DMS53 treated with DMSO at 0.1 percent for 48 hours (cell line): ENCODE measurements around the gene MAP3K4.

Experiments
- DNase-seq: peaks from one replicate; lab custom pipeline; 2025; ENCODE audit not compliant: unreplicated experiment; lab: John Stamatoyannopoulos, UW

The MAP3K4 gene

DNA sequence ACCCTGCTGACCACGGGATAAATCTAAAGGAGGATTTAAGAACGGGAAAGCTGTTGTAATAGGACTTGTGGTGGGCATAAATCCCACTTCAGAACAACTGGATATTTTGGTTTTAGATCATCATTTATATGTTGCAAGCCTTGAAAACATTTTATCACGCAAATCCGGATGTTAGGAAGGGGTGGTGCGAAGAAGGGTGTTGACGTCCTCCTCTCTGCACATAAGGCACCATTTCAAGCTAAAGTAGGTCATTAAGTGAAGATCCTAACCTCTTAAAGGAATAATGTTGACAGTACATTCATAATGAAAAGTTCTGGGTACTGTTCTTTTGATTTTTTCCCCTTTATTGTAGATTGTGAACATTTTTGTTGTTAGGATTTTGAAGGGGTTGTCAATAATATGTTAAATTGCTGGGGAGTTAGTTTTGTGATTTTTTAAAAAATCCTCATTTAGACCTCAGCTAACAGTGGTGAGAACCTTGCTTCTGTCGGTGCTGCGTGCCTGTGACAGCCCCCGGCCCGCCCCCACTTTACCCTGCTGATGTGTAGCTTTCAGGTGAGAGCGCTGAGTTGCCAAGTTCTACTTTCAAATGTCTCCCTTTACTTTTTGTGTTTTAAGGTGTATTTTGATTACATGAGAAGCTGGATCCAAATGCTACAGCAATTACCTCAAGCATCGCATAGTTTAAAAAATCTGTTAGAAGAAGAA lies 88.8 kb downstream of the MAP3K4 start:
- DNase-seq, result no peak

DNA sequence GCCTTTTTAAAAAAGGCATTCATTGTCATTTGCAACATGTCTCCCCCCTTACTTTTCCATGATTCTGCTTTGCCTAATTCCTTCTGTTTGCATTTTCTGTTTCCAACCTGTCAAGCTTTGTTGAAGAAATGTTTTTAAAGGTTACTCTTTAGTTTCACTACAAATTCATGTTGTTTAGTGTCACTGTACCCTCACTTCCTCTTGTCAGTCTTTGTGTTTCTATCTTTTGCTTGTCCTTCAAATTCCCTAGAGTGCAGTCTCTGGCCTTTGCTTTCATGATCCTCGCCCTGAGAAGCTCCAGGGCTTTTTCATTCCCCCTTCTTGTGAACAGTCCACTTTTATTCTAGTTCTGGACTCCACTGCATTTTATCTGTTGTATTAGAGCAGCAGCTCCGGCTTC lies 90.6 kb downstream of the MAP3K4 start:
- DNase-seq, result no peak

DNA sequence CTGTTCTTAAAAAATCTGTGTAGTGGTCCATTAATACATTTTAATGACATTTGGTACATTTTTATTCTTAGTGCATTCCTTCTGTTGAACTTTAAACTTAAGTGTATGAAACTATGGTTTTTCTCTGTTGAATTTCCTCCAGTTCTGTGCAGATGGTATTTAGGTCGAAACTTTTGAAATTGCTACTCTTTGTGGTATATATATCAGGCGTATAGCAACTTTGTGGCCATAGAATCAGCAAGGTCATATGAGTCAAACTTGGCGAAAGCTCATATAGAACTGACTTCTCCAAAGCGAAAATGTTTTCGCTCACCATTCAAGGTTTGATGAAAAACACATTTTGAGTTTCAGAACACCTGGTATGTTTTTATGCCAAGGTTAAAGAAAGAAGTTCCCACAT lies 93.7 kb downstream of the MAP3K4 start:
- no peak for DNase-seq

DNA sequence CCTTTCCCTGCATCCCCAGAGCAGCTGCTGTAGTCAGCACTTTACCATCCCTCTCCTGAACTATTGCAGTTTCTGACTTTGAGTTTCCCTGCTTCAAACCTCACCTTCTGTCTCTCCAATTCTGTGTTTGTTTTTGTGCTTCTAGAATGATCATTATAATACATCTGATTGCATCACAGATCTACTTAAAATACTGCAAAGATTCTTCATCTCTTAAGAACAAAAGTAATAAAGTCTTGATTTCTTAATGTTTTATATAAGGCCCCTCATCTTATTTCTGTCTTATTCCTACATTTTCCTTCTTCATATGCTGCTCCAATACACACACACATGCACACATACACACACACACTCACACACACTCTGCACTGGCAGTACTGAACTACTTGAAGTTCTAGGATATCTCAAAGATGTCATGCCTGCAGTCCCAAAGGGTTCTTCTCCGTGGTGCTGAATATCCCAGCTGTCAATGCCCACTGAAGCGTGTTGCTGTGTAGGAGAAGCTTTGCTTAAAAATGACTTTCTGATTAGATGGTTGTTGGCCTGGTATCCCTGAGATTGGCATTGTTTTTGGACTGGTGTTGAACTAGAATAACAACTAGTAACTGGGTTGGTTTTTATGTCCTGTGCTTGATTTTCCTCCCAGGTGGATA lies 97.2 kb downstream of the MAP3K4 start:
- DNase-seq, result no peak

DNA sequence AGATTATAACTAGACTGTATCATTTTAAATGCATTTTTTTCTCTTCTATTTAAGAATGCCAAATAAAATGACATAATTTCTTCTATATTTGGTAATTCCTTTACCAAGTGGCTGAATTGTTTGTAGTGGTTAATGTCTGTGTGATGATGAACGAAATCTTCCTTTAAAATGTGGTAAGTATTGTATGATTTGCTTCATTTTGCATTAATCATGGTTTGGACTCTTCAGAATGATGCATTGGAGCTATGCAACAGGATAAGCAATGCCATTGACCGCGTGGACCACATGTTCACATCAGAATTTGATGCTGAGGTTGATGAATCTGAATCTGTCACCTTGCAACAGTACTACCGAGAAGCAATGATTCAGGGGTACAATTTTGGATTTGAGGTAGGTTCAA lies 99.6 kb downstream of the MAP3K4 start:
- DNase-seq, result no peak

DNA sequence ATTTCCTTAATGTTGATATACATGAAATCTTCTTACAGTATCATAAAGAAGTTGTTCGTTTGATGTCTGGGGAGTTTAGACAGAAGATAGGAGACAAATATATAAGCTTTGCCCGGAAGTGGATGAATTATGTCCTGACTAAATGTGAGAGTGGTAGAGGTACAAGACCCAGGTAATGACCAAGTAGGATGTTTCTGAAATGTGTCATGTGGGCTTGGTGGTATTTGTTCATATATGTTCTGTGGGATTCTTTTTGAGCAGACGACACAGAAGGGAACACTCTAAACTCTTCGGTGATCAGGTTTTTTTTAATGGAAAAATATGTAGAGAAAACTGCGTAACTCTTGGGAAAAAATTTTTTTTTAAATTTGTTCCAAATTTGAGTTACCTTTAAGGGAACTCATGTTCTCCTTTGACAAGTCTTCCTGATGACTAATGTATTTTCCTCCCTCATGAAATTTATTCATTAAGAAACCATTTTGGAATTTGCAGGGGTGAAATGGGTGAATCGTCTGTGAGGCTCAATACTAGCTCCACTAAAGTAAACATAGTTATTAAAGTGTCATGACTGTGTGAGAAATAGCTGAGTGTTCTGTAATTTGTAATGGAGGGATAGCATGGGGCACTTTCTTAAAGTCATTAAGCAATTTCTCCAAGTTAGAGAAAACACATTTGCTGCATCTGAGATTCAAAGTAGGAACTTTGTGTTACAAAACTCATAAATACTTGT lies 100.6 kb downstream of the MAP3K4 start:
- no peak for DNase-seq

DNA sequence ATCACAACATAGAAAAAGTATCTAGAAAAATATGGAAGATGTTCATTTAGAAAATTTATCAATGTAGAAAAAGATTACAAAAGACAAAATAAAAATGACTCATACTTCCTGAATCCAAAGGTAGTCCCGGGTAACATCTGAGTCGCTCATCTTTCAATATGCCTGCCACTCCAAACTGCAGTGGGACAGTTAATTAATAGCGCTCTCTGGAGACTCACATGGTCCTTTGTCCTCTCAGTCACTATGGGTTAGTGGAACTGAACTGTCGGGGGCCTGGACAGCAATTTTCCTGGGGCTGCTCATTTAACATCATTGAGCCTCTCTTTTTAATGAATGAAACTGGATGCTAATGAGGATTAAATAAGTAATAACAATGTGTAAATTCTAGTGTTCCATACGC lies 103.4 kb downstream of the MAP3K4 start:
- no peak for DNase-seq

DNA sequence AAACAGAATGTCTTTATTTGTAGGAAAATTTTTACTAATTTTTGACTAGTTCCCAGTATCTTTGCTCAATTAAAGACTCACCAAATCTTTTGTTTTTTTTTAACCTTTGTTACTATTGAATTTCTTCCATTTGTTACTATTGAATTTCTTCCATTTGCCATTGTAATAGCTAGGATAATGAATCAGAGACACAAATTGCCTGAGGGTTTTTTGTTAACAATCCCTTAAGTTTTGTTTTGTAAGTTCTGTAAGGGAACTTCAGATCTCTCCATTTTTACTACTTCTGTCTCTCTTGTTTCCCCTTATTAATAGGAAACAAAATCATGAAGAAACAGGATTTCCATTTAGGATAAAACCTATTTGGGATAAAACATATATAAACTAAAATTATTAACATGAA lies 104.3 kb downstream of the MAP3K4 start:
- DNase-seq, result no peak

DNA sequence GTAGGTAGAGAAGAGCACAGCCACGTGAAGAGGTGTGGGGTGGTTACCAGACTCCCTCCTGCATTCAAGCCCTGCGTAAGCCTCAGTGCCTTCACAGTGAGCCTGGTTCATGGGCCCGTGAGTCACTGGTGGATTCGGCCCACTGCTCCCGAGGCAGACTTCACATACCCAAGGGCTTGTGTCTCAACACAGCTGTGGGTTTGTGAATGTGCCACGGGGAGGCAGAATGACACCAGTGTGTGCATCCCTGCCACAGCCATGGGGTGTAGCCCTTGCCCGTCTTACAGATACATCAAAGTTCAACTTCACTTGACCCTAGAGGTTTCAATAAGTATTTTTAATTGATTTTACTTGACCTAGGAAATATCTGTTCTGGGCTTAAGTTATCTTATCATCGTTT lies 108.5 kb downstream of the MAP3K4 start:
- DNase-seq, result no peak

DNA sequence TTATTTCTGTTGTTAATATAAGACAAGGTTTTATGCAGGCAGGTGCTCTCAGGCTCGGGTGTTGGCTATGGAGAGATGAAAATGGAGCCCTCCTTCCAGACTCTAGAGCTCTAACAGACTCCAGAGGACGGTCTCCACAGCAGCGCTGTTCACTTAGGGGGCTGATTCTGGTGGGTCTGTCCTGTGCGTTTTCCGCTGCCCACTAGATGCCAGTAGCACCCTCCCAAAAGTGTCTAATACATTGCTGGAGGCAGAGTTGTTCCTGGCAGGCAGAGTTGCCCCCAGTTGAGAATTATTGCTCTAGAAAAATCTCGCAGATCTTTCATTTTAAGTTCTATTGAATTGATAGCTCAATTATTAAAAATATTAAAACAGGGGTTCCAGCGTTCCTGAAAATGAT lies 109.9 kb downstream of the MAP3K4 start:
- no peak for DNase-seq

DNA sequence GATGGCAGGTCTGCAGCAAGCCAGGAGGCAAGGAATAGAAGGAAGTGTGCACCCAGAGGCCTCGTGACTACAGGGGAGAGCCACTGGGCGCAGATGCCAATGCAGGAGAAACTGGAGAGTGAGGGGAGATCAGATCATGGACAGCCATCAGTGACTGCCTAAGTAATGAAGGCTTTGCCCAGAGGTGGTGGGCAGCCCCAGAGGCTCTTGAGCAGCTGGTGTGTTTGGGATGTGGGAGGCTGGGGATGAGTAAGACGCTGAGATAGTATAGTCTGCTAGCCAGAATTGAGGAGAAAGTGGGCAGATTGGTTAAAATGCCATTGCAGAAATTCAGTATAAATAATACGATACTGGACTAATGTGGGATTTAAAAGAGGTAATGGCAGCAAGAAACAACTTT lies 111.9 kb downstream of the MAP3K4 start:
- DNase-seq, result no peak

DNA sequence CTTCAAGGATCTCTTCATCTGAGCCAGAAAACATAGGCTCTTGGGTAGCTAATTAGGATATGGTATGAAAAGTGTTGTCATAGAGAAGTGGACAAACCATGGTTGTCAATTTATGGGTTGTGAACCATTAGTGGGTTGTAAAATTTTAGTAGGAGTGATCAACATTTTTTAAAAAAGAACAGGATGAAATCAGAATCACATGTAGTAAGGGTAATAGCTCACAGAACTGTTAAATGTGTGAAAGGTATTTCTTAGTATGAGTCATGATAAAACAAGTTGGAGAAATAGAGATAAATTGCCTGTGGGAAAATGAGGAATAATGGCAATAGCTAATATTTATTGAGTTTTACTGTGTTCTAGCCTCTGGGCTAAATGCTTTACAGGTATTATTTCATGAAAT lies 113.4 kb downstream of the MAP3K4 start:
- DNase-seq, result no peak

DNA sequence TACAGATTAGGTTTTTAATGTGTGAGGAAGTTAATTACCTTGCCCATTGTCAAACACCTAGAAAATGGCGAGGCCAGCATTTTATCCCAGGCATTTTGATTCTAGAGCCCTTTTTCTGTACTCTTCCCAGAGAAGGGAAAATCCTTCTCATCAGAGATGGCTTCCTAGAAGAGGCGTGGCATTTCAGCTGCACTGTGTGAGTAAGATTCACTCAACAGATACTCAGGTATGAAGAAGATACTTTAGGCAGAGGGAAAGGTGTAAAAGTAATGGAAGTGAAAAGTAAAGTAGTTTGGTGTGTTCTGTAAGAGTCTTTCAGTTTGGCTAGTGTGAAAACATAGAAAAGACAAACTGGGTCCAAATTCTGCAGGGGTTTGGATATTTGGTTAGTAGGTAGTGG lies 113.8 kb downstream of the MAP3K4 start:
- DNase-seq, result no peak

DNA sequence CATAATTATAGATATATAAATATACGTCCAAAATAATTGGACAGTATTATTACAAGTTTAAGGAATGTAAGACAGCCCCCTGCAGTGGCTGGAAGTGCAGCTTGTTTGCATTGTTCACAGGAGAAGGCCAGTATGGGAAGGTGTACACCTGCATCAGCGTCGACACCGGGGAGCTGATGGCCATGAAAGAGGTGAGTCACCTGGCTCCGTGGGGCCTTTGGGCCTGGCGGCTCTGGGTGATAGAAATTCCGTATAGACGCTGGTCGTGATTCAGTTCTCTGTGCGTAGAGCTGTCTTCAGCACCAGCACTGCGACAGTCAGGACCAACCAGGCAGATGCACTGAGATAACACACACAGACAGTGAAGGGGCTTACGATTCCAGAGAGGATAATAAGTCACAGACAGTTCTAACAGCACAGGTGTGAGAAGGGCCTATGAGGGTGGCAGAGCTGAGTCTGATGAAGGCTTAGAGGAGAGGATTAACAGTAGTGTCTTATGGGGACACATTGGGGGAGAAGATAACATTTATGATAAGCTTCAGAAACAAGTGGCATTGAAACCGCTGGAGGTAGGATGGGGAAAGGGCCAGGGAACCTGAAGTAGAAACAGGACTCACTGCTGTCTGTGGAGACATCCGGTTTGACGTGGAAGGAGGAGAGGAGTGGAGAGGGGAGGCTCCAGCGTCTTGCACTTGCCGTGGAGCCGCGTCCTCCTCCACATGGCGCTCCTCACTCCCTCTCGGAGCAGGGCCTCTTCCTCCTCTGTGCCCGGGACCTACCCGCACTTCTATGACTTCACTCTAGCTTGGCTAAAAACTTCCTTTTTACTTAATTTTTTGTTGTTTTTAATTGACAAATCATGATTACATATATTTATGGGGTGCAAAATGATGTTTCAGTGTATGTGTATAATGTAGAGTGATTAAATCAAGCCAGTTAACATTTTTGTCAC lies 116.5 kb downstream of the MAP3K4 start:
- no peak for DNase-seq

DNA sequence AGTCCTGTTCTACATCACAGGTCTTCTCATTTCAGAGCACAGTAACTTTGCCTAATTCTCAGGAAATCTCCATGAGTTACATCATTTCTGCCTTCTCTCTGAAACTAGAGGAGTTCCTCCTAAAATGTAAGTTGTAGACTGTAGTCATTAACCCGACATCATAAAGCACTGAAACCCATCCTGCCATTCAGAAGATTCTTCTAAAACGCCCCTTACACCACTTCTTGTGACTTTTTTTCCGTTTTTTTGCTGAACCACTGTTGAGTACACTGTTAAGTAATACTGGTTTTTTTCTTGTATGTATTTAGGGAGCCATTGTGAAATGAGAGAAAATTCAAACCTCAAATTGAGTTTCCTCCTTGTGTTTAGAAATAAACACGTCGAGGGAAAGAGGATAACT lies 117.3 kb downstream of the MAP3K4 start:
- no peak for DNase-seq

DNA sequence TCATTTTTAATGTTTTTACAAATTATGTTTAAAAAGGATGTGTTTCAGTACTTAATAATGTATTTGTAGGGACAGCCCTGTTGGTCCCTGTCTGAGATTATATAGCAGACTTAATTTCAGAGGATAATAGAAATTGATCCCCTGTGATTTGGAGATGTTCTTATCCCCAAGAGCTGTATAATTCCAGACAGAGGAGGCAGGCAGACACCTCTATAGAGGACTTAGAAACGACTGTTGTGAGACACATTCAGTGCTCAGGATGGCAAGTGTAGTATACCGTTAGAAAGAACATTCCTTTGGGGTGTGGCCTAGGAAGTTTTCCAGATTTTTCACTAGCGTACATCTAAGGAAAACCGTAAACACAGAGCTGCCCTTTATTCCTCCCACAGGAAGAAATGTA lies 117.8 kb downstream of the MAP3K4 start:
- DNase-seq, result no peak

DNA sequence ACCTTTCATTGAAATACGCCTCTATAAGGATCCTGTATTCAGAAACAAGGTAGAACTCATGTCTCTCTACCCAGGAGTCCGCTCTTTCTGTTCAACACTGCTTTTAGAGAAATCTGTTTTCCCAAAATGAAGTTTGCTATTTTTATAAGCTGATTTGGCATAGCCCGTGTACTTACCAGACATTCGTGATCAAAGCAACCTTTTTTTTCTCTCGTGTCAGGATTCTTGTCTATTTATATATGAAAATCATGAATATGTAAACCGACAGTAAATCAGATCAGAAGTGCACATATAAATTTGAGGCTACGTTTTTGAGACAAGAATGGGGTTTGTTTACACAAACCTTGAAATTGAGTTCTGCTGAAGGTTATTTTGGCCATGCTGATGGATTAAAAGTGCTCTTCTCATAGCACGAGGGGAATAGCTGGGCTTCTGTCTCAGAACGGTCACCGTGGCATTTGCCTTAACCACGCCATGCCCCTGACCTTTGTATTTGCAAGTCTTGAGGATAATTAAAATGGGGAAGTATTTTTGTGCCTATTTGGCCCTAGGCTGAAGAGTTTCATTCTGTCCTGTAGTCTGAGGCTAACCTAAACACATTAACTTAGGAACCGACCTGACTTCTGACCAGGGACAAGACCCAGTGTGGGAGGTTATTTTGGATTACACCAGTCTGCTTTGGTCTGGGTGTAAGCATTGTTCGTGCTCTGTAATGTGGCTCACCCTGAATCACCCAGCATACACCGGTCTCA lies 118.6 kb downstream of the MAP3K4 start:
- DNase-seq, result no peak

DNA sequence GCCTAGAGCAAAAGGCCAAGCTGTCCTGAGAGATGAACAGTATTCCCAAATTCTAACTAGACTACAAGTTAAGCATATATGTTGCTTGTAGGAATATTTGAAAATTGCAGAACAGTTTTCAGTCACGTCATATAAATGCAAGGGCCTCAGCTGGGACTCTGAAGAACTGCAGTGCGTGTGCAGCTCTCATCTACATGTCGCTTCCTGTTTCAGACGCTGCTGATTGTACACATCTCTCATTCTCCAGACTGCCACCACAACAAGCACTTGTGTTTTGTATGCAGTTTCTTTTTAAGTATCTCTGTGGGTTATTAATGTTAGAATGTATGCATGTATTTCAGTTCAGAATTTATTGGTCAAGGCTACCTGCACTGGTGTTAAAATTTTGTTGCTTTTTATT lies 119.7 kb downstream of the MAP3K4 start:
- no peak for DNase-seq

DNA sequence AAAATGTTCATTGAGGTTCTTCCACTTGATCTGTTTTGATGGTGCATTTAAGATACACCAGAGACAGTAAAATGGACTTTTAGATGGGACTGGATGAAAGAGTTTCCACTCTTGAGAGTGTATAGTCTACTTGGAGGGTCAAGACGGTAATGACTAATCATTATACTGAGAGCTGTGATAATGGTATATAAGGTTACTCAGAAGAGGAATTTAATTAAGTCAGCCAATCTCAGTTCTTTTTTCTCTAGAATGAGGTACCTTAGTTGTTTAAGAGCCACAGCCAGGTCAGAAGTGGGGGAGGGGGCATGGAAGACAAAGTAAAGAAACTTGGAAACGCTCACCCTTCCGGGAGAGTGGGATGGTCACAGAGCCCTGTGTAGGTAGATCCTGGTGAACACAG lies 123.9 kb downstream of the MAP3K4 start:
- no peak for DNase-seq

DNA sequence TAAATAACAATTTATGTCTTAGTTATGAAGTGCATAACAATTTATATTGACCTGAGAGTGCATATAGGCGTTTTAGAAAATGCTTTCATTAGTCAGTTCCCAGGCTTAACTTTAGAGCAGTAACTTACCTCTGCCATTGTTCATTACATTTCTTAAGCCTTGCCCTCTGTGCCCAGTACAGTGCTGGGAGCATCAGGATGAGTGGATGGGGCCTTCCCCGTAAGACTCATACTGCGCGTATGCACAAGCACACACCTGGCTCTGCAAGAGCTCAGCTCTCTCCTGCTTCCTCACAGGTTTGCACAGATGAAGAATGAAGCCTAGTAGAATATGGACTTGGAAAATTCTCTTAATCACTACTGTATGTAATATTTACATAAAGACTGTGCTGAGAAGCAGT lies 125.0 kb downstream of the MAP3K4 start:
- no peak for DNase-seq

DNA sequence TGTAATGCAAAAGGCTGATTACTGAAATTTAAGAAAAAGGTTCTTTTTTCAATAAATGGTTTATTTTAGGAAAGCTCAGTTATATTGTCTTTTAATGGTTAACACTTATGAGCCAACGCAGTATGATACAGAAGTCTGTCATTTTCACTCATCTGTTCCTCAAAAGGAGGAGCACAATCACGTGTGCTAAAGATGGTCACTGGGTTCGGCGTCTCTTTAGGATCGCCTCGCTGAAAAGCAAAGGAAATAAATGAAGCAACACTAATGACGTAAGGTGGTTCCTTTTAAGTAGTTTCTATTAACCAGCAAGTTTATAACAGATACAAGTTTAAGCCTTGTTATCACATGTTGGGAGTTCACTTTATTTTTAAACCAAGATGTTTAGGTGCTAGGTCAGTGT lies 125.7 kb downstream of the MAP3K4 start:
- DNase-seq, result no peak
